Spleen (tissue), 11 donors: ENCODE data around the gene STAM2. TPM values are rescaled to one million over a fixed set of nuclear protein-coding genes. Genes with fewer than 3 reads are reported as not detected.
"Not testable (repeated sequence)": the region's sequence is repeated elsewhere in the genome, so short reads cannot be mapped to it uniquely, and the experiment has no call there.

ENCODE experiments used
- DNase-seq: peaks from one replicate; pipeline ENCODE4 v3.0.0-alpha.2; 2020
- H3K27ac ChIP-seq, 8 donors: fragments of 200-600 bp; sonication (generic) in 7 of 8; 1 replicate in 4 of 8; 2 replicates in 4 of 8; pipeline versions ENCODE4 v1.5.0 to v1.8.0; 2016 to 2021; ENCODE audit warnings: inconsistent platforms in 4 of 8, mild to moderate bottlenecking in 4 of 8, moderate library complexity in 1 of 8
- H3K27me3 ChIP-seq, 7 donors: fragments of 200-600 bp; sonication (generic) in 6 of 7; replicated peaks in 1 of 7; 1 replicate in 4 of 7; 2 replicates in 3 of 7; pipeline versions ENCODE4 v1.5.0 to v1.8.0; 2016 to 2021; ENCODE audit warnings: inconsistent platforms in 3 of 7, mild to moderate bottlenecking in 1 of 7
- H3K36me3 ChIP-seq, 6 donors: fragments of 200-600 bp; sonication (generic) in 5 of 6; 1 replicate in 4 of 6; 2 replicates in 2 of 6; pipeline versions ENCODE4 v1.5.0 to v1.8.0; 2016 to 2021; ENCODE audit warnings: inconsistent platforms in 2 of 6
- H3K4me1 ChIP-seq, 6 donors: fragments of 200-600 bp; sonication (generic) in 5 of 6; 1 replicate in 3 of 6; 2 replicates in 3 of 6; pipeline versions ENCODE4 v1.5.0 to v1.8.0; 2016 to 2021; ENCODE audit warnings: inconsistent platforms in 3 of 6
- H3K4me3 ChIP-seq, 8 donors: fragments of 200-600 bp; sonication (generic) in 7 of 8; 1 replicate in 4 of 8; 2 replicates in 4 of 8; pipeline versions ENCODE4 v1.5.0 to v1.8.0; 2016 to 2021; ENCODE audit warnings: inconsistent platforms in 4 of 8, mild to moderate bottlenecking in 4 of 8, moderate library complexity in 2 of 8
- H3K9me3 ChIP-seq, 8 donors: fragments of 200-600 bp; sonication (generic) in 7 of 8; 1 replicate in 4 of 8; 2 replicates in 4 of 8; pipeline versions ENCODE4 v1.5.0 to v1.8.0; 2016 to 2021; ENCODE audit warnings: inconsistent platforms in 4 of 8
- CTCF ChIP-seq, 11 experiments: fragments of 200-600 bp in 7 of 11; fragments of 450-650 bp in 4 of 11; sonication (generic) in 4 of 11; IDR thresholded peaks in 8 of 11; conservative IDR thresholded peaks in 3 of 11; 1 replicate in 7 of 11; 2 replicates in 4 of 11; pipeline versions ENCODE4 v1.4.0 to v1.8.0; 2016 to 2021; ENCODE audit warnings: antibody characterized with exemption in 11 of 11, inconsistent platforms in 4 of 11, mild to moderate bottlenecking in 1 of 11
- POLR2A ChIP-seq, 3 donors: fragments of 450-650 bp; IDR thresholded peaks; one replicate each; pipeline ENCODE4 v1.5.1; 2017; ENCODE audit warnings: antibody characterized with exemption in 3 of 3, mild to moderate bottlenecking in 1 of 3
- POLR2AphosphoS5 ChIP-seq, 3 donors: sonication (generic); formaldehyde crosslinking; IDR thresholded peaks; one replicate each; pipeline ENCODE4 v1.5.1; 2017; ENCODE audit warnings: antibody characterized with exemption in 3 of 3
- WGBS, 5 donors: extraction: QIAGEN DNeasy Blood & Tissue Kit in 3 of 5; methylation state at CpG; one replicate each; pipeline versions ENCODE4 v1.1.5 to v1.1.7; 2013 to 2018; 5-methylcytosine and 5-hydroxymethylcytosine counted together
- intact Hi-C: fragments of 100-400 bp; cut with DNase I; formaldehyde crosslinking; loops from one replicate; pipeline ENCODE4 v1.15.0; 2023; ENCODE audit warnings: low total_unique reads
- polyA plus RNA-seq, 3 donors: library from polyadenylated mRNA; stranded (reverse); fragments of 200-250 nt; gene quantifications; one replicate each; pipeline ENCODE4 v1.2.1, GENCODE V29; 2013
- total RNA-seq, 7 donors: library from RNA; depleted of rRNA in 3 of 7; stranded (reverse); fragments of >200 nt in 3 of 7; fragmentation: NEBNext Ultra II Directional in 4 of 7; extraction: Animal tissue kit (Norgen Biotek cat#: 25700) in 4 of 7; gene quantifications; one replicate each; pipeline versions ENCODE4 v1.1.0 to v1.2.1, GENCODE V29; 2016 to 2021
- donor health status: healthy with polysubstance abuse.
- donor health status: DM: no; HTN: no; CAD: no; lungs with moderate emphysema.
- donor health status: DM: no; HTN: no; CAD: no.
- donor health status: Bipolar disorder and iron deficiency.
- donor health status: healthy.
- donor health status: DM: no; HTN: no; CAD: no.
- donor health status: DM: yes; HTN: yes; CAD: no.

Gene STAM2
- total and polyA plus RNA-seq, 10 donors, result 5.7 to 41.2 (median 31.8) TPM

DNA sequence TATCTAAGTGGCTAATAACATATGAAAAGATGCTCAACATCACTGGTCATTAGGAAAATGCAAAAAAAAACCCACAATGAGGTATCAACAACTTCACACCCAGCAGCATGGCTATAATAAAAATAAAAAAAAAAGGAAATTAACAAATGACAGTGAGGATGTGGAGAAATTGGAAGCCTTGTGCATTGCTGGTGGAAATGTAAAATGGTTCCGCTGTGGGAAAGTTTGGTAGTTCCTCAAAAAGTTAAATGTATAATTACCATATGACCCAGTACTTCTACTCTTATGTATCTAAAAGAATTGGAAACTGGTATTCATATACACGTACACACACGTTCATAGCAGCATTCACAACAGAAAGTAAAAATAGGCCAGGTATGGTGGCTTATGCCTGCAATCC is 61.2 kb downstream of the STAM2 start:
- Histone ChIP-seq H3K9me3 (no peaks in the 10 kb centered on the region), H3K27me3 (no peaks in the 10 kb centered on the region), H3K4me1 (no peaks in the 10 kb centered on the region), H3K27ac (no peak overlapping the region), H3K36me3 (peaks cover 0 to 19% (median 7%) of the 10 kb centered on the region in 6 donors), H3K4me3 (no peak overlapping the region)
- TF ChIP-seq POLR2AphosphoS5 (IDR thresholded peaks at IDR 0.05) (no peak), CTCF (IDR thresholded peaks at IDR 0.05 in 8 of 11, conservative IDR thresholded peaks at IDR 0.05 in 3 of 11) (no peak), POLR2A (IDR thresholded peaks at IDR 0.05) (no peak)
- WGBS, 5 donors, result 67 to 88% (median 85%) methylated on average over 3 of the region's 3 CpGs
- DNase-seq, result no peak
- intact Hi-C loops, result no loop called here

DNA sequence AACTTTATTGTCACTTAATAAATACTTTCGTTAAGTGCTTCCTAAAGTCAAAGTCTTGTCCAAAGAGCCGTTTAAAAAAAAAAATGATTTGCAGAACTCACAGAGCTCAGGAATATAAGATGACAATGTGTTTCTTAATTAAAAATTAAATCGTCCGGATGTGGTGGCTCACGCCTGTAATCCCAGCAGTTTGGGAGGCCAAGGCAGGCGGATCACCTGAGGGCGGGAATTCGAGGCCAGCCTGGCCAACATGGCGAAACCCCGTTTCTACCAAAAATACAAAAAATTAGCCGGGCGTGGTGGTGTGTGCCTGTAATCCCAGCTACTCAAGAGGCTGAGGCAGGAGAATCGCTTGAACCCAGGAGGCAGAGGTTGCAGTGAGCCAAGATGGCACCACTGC is 68.4 kb downstream of the STAM2 start:
- H3K9me3 ChIP-seq, H3K27me3 ChIP-seq, H3K4me3 ChIP-seq, H3K4me1 ChIP-seq, DNase-seq, intact Hi-C loops, H3K36me3 ChIP-seq, H3K27ac ChIP-seq: not testable (repeated sequence)
- 92 to 95% (median 94%) methylated on average over 13 of the region's 13 CpGs for WGBS, 5 donors

GRCh38 chr2:152106464-152106863 is 69.1 kb downstream of the STAM2 start:
- H3K27me3 ChIP-seq, result peaks cover 0 to 9% (median 0%) of the 10 kb centered on the region in 7 donors
- H3K36me3 ChIP-seq, result no peaks in the 10 kb centered on the region
- intact Hi-C loops, result no loop called here
- H3K27ac ChIP-seq, result no peak overlapping the region
- WGBS, 5 donors, result 72 to 87% (median 82%) methylated on average over 4 of the region's 4 CpGs
- no peak overlapping the region for H3K4me3 ChIP-seq
- H3K4me1 ChIP-seq, result no peaks in the 10 kb centered on the region
- no peaks in the 10 kb centered on the region for H3K9me3 ChIP-seq
- DNase-seq, result no peak
- TF ChIP-seq CTCF (IDR thresholded peaks at IDR 0.05 in 8 of 11, conservative IDR thresholded peaks at IDR 0.05 in 3 of 11) (no peak), POLR2AphosphoS5 (IDR thresholded peaks at IDR 0.05) (no peak), POLR2A (IDR thresholded peaks at IDR 0.05) (no peak)

DNA sequence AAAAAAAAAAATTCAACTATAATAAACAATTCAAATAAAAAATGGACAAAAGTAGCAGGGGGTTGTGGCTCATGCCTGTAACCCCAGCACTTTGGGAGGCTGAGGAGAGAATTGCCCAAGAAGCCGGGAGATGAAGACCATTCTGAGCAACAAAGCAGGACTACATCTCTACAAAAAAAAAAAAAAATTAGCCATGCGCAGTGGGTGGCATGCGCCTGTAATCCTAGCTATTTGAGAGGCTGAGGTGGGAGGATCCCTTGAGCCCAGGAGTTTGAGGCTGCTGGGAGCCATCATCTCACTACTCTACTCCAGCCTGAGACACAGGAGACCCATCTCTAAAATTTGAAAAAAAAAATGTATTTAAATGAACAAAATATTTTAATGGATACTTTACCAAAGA is 72.3 kb downstream of the STAM2 start:
- Histone ChIP-seq H3K27ac (no peak overlapping the region), H3K27me3 (peaks cover 0 to 41% (median 23%) of the 10 kb centered on the region in 7 donors), H3K9me3 (no peaks in the 10 kb centered on the region), H3K4me1 (peaks cover 0 to 18% (median 14%) of the 10 kb centered on the region in 6 donors), H3K4me3 (no peak overlapping the region), H3K36me3 (no peaks in the 10 kb centered on the region)
- WGBS, 5 donors, result 91 to 98% (median 97%) methylated on average over 3 of the region's 3 CpGs
- no peak for DNase-seq
- intact Hi-C loops, result no loop called here
- no peak for TF ChIP-seq CTCF (IDR thresholded peaks at IDR 0.05 in 8 of 11, conservative IDR thresholded peaks at IDR 0.05 in 3 of 11)
- TF ChIP-seq POLR2A (IDR thresholded peaks at IDR 0.05), result no peak
- no peak for TF ChIP-seq POLR2AphosphoS5 (IDR thresholded peaks at IDR 0.05)

DNA sequence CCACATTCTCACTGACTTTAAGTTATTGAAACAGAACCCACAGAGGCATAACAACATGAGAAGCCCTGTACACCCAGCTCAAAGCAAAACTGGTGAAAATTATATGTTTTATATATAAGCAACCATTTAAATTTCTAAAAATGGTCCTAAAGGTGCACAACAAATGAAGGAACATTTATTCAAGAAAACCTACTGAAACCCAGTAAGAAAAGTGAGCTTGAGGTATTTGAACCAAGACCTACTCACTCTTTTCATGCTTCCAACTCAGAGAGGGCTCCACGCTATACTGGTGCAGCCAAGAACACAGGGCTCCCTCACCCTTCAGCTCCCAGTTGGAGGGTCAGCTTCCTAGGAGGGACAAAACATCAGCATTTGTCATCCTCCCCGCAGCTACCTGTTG is 74.6 kb downstream of the STAM2 start:
- no peak for TF ChIP-seq POLR2AphosphoS5 (IDR thresholded peaks at IDR 0.05)
- TF ChIP-seq POLR2A (IDR thresholded peaks at IDR 0.05), result no peak
- no peak for TF ChIP-seq CTCF (IDR thresholded peaks at IDR 0.05 in 8 of 11, conservative IDR thresholded peaks at IDR 0.05 in 3 of 11)
- no peak for DNase-seq
- no peaks in the 10 kb centered on the region for H3K9me3 ChIP-seq
- peaks cover 0 to 58% (median 32%) of the 10 kb centered on the region in 7 donors for H3K27me3 ChIP-seq
- no peaks in the 10 kb centered on the region for H3K36me3 ChIP-seq
- WGBS, 5 donors, result 83 to 94% (median 91%) methylated on average over 2 of the region's 2 CpGs
- no peak overlapping the region for H3K27ac ChIP-seq
- intact Hi-C loops, result no loop called here
- peaks cover 0 to 33% (median 26%) of the 10 kb centered on the region in 6 donors for H3K4me1 ChIP-seq
- no peak overlapping the region for H3K4me3 ChIP-seq
